DOHH2 (cell line): ENCODE data around the gene PRRT4.

Source experiments
- H3F3A ChIP-seq: fragments of 200-600 bp; sonication (generic), shearing (Covaris generic); 2 replicates; pipeline ENCODE4 v1.6.0; 2016; ENCODE audit warnings: antibody characterized with exemption, mild to moderate bottlenecking; ENCODE audit not compliant: control insufficient read depth, insufficient read depth
- H3K27ac ChIP-seq: fragments of 200-600 bp; sonication (generic); 2 replicates; pipeline ENCODE4 v1.5.1; 2014; ENCODE audit warnings: low read depth, mild to moderate bottlenecking, low read length, moderate library complexity
- H3K27me3 ChIP-seq: fragments of 200-600 bp; sonication (generic); 2 replicates; pipeline ENCODE4 v1.6.1; 2014; ENCODE audit warnings: mild to moderate bottlenecking, low read length, mixed read lengths; ENCODE audit not compliant: control insufficient read depth
- H3K36me3 ChIP-seq: fragments of 200-600 bp; sonication (generic); 2 replicates; pipeline ENCODE4 v1.6.1; 2014; ENCODE audit warnings: mild to moderate bottlenecking, low read length, moderate library complexity, mixed read lengths; ENCODE audit not compliant: control insufficient read depth
- H3K4me1 ChIP-seq: fragments of 200-600 bp; sonication (generic); 2 replicates; pipeline ENCODE4 v1.6.1; 2014; ENCODE audit warnings: mild to moderate bottlenecking, low read length, mixed read lengths; ENCODE audit not compliant: control insufficient read depth
- H3K4me2 ChIP-seq: fragments of 200-600 bp; sonication (generic); 2 replicates; pipeline ENCODE4 v1.6.0; 2014; ENCODE audit warnings: mild to moderate bottlenecking, low read length, moderate library complexity
- H3K4me3 ChIP-seq: fragments of 200-600 bp; sonication (generic); 2 replicates; pipeline ENCODE4 v1.5.1; 2014; ENCODE audit warnings: mild to moderate bottlenecking, low read length, mixed read lengths
- H3K79me2 ChIP-seq: fragments of 200-600 bp; sonication (generic); 2 replicates; pipeline ENCODE4 v1.6.1; 2014; ENCODE audit warnings: mild to moderate bottlenecking, low read length, mixed read lengths; ENCODE audit not compliant: control insufficient read depth
- H3K9me2 ChIP-seq: fragments of 200-600 bp; sonication (generic); replicated peaks from 2 replicates; pipeline ENCODE4 v1.6.1; 2014; ENCODE audit warnings: mild to moderate bottlenecking, low read length, mixed read lengths; ENCODE audit not compliant: control insufficient read depth
- H3K9me3 ChIP-seq: fragments of 200-600 bp; sonication (generic); 2 replicates; pipeline ENCODE4 v1.6.1; 2014; ENCODE audit warnings: antibody characterized with exemption, low read length, mixed read lengths; ENCODE audit not compliant: control insufficient read depth, insufficient read depth
- H4K20me1 ChIP-seq: fragments of 200-600 bp; sonication (generic); 2 replicates; pipeline ENCODE4 v1.6.0; 2014; ENCODE audit warnings: low read depth, mild to moderate bottlenecking, antibody characterized with exemption, low read length, moderate library complexity; ENCODE audit not compliant: control insufficient read depth, insufficient read depth
- EZH2phosphoT487 ChIP-seq: fragments of 200-600 bp; sonication (generic); IDR thresholded peaks from 2 replicates; pipeline ENCODE4 v1.6.1; 2017; ENCODE audit warnings: borderline replicate concordance, mild to moderate bottlenecking, antibody characterized with exemption, low read length, moderate library complexity, mixed read lengths
- TF ChIP-seq, protein P1 (sequence below): fragments of 200-600 bp; sonication (generic); IDR thresholded peaks from one replicate; pipeline ENCODE4 v1.5.1; 2014; ENCODE audit warnings: antibody characterized with exemption, mild to moderate bottlenecking, low read depth, low read length; ENCODE audit not compliant: poor library complexity, severe bottlenecking

Gene PRRT4

DNA sequence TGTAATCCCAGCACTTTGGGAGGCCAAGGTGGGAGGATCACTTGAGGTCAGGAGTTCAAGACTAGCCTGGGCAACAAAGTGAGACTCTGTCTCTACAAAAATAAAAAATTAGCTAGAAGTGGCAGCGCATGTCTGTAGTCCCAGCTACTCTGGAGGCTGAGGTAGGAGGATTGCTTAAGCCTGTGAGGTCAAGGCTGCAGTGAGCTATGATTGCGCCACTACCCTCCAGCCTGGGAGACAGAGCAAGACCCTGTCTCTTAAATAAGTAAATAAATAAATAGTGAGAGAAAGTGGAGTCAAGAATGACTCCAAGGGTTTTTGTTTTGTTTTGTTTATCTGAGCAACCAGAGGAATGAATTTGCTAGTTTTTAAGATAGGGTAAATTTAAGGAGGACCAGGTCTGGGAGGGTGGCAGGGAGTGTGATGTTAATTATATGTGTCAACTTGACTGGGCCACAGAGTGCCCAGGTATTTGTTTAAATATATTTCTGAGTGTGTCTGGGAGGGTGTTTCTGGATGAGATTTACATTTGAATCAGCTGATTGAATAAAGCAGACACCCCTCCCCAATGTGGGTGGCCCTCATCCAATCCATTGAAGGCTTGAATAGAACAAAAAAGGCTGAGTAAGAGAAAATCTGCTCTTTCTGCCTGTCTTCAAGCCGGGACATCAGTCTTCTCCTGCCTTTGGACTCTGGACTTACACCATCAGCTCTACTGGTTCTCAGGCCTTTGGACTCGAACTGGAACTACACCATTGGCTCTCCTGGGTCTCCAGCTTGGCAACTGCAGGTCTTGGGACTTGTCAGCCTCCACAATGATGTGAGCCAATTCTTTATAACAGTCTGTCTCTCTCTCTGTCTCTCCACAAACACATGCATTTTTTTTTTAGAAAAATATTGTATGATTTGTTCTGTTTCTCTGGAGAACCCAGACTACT lies 24.8 kb upstream of the PRRT4 start:
- Histone ChIP-seq H3K27ac (no peak overlapping the region), H3F3A (peaks cover 5% of the 10 kb centered on the region; the same call in 1 of the 2 replicates), H3K36me3 (no peaks in the 10 kb centered on the region), H3K27me3 (peaks cover 10% of the 10 kb centered on the region), H4K20me1 (no peaks in the 10 kb centered on the region), H3K9me3 (no peaks in the 10 kb centered on the region), H3K9me2 (no peaks in the 10 kb centered on the region), H3K4me3 (no peak overlapping the region), H3K4me1 (peaks cover 14% of the 10 kb centered on the region), H3K4me2 (no peak overlapping the region), H3K79me2 (no peaks in the 10 kb centered on the region)
- no peak for TF ChIP-seq EZH2phosphoT487
- TF ChIP-seq, protein P1, sequence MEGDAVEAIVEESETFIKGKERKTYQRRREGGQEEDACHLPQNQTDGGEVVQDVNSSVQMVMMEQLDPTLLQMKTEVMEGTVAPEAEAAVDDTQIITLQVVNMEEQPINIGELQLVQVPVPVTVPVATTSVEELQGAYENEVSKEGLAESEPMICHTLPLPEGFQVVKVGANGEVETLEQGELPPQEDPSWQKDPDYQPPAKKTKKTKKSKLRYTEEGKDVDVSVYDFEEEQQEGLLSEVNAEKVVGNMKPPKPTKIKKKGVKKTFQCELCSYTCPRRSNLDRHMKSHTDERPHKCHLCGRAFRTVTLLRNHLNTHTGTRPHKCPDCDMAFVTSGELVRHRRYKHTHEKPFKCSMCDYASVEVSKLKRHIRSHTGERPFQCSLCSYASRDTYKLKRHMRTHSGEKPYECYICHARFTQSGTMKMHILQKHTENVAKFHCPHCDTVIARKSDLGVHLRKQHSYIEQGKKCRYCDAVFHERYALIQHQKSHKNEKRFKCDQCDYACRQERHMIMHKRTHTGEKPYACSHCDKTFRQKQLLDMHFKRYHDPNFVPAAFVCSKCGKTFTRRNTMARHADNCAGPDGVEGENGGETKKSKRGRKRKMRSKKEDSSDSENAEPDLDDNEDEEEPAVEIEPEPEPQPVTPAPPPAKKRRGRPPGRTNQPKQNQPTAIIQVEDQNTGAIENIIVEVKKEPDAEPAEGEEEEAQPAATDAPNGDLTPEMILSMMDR = no peak

DNA sequence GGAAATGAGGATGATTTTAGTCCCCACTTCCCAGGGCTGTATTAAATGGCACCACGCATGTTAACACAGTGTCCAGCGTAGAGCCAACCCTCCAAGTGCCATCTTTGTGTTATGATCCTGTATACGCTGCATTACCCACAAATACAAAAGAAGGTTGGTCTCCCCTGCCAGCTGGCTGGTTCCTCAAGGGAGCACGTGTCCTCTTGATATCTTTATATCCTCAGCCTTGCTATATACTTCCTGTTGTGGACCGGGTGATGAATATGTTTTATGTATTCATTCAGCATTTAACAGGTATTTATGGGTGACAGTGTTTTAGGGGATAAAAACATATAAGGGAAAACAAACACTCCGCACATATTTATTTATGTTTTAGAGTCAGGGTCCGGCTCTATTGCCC lies 23.2 kb upstream of the PRRT4 start:
- Histone ChIP-seq H4K20me1 (no peaks in the 10 kb centered on the region), H3K79me2 (no peaks in the 10 kb centered on the region), H3K9me3 (no peaks in the 10 kb centered on the region), H3K4me3 (no peak overlapping the region), H3K36me3 (no peaks in the 10 kb centered on the region), H3F3A (no peaks in the 10 kb centered on the region), H3K27me3 (peaks cover 10% of the 10 kb centered on the region), H3K4me2 (no peak overlapping the region), H3K27ac (no peak overlapping the region), H3K4me1 (peaks cover 8% of the 10 kb centered on the region), H3K9me2 (no peaks in the 10 kb centered on the region)
- no peak for TF ChIP-seq EZH2phosphoT487
- TF ChIP-seq, protein P1 = no peak

DNA sequence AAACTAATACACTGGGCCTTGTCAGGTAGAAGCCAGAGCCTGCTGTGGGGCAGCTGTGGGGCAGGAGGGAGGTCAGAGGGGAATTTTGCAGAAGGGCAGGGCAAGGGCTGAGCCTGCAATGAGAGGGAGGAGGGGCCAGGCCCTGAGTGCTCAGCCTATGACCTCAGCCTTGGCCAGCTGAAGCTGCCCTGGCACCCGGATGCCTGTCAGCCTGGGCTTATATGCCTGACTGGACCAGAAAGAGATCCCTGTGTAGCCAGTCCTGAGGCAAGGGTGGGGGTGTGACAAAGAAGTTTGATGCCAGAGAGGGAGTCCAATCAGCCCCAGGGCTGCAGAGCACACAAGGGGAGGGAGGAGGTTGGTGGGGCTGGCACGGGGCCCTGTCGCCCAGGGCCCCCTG lies 22.3 kb upstream of the PRRT4 start:
- TF ChIP-seq, protein P1 = no peak
- Histone ChIP-seq H3K9me3 (no peaks in the 10 kb centered on the region), H3K4me2 (no peak overlapping the region), H3K9me2 (no peaks in the 10 kb centered on the region), H3K27ac (no peak overlapping the region), H3K4me3 (no peak overlapping the region), H3K79me2 (no peaks in the 10 kb centered on the region), H3F3A (no peaks in the 10 kb centered on the region), H3K36me3 (no peaks in the 10 kb centered on the region), H4K20me1 (no peaks in the 10 kb centered on the region), H3K4me1 (0 out of 2 replicates have a peak, but pooled peaks cover 5% of the 10 kb centered on the region), H3K27me3 (peaks cover 9% of the 10 kb centered on the region)
